ENCODE measurements around the gene PRMT7.

The PRMT7 gene

GRCh38 chr16:68345351-68345810, 34.6 kb downstream of the PRMT7 start:
- TF ChIP-seq CTCF (IDR thresholded peaks at IDR 0.05; ENCODE audit: low read depth, low read length): no peak
- H3K4me3 ChIP-seq (ENCODE audit: low read depth, low read length): no peak overlapping the region

DNA sequence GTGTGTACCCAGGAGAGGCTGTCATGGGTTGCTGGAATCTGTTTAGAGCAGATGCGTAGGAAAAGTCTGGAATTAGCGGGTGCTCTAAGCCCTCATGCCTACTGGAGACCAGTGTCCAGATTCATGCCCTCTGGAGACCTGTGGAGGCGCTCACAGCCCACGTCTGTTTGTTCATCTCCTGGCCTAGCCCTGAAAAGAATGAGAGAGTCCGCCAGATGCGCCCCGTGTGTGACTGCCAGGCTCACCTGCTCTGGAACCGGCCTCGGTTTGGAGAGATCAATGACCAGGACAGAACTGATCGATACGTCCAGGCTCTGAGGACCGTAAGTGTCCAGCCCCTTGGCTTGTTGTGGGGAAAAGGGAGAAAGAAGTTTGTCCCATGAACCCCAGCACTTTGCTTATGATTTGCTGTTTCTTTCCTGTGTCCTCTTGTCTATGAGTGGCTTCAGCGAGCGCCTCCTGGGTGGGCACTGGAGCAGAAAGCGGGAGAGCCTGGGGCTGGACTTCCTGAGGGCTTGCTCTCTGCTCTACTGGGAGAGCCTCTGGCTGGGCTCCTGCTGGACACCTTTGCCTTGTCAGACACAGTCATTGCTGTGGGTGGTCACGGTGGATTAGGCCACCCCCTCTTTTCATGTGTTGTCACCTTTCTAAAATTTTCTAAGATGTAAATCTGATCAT, 35.3 kb downstream of the PRMT7 start:
- no peak for TF ChIP-seq CTCF (IDR thresholded peaks at IDR 0.05; ENCODE audit: low read depth, low read length)
- H3K4me3 ChIP-seq (ENCODE audit: low read depth, low read length): no peak overlapping the region

- H3K4me3 ChIP-seq (ENCODE audit: low read depth, low read length): no peak overlapping the region
- no peak for TF ChIP-seq CTCF (IDR thresholded peaks at IDR 0.05; ENCODE audit: low read depth, low read length)
Observed at GRCh38 chr16:68346892-68347480, 36.2 kb downstream of the PRMT7 start.

- no peak for TF ChIP-seq CTCF (IDR thresholded peaks at IDR 0.05; ENCODE audit: low read depth, low read length)
- no peak overlapping the region for H3K4me3 ChIP-seq (ENCODE audit: low read depth, low read length)
Observed at GRCh38 chr16:68347605-68348004, 36.8 kb downstream of the PRMT7 start.

- H3K4me3 ChIP-seq (ENCODE audit: low read depth, low read length): no peak overlapping the region
- no peak for TF ChIP-seq CTCF (IDR thresholded peaks at IDR 0.05; ENCODE audit: low read depth, low read length)
Observed at GRCh38 chr16:68348639-68349445, 38.0 kb downstream of the PRMT7 start.

DNA sequence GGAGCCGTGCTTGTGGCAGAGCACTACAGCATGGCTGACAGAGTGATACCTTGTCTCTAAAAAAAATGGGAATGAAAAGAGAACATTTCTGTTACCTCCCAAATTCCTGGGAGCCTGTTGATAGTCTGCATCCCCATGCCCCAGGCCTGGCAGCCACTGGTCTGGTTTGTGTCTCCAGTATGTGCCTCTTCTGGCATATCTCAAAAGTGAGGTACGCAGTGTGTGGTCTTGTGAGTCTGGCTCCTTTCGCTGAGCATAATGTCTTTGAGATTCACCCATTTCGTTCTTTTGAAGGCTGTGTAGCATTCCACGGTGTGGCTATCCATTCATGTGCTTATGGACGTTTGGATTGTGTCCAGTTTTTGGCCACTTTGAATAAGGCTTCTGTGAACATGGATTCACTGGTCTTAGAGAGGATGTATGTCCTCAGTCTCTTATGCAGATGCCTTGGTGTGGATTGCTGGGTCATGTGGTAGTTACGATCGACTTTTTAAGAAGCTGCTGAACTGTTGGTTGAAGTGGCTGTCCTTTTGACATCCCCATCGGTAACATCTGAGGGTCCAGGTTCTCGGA, 39.1 kb downstream of the PRMT7 start:
- no peak for TF ChIP-seq CTCF (IDR thresholded peaks at IDR 0.05; ENCODE audit: low read depth, low read length)
- no peak overlapping the region for H3K4me3 ChIP-seq (ENCODE audit: low read depth, low read length)

Measured in WI38 (cell line).